Tibial nerve (tissue), 4 donors: ENCODE data around the gene DCAF11. TPM values are rescaled to one million over a fixed set of nuclear protein-coding genes. Genes with fewer than 3 reads are reported as not detected.

Experiments used
- DNase-seq, 2 donors: peaks; one replicate each; pipeline ENCODE4 v3.0.0-alpha.2; 2019; ENCODE audit warnings: low spot score in 2 of 2
- H3K27ac ChIP-seq, 4 donors: fragments of 200-600 bp; sonication (generic) in 3 of 4; one replicate each; pipeline ENCODE4 v1.5.1; 2017 to 2019; ENCODE audit warnings: mild to moderate bottlenecking in 1 of 4
- H3K27me3 ChIP-seq, 2 donors: fragments of 200-600 bp; sonication (generic) in 1 of 2; one replicate each; pipeline versions ENCODE4 v1.5.1 to v1.6.0; 2017 to 2019
- H3K36me3 ChIP-seq, 3 donors: fragments of 200-600 bp; sonication (generic); one replicate each; pipeline ENCODE4 v1.5.1; 2018 to 2019
- H3K4me1 ChIP-seq, 4 donors: fragments of 200-600 bp; sonication (generic) in 3 of 4; one replicate each; pipeline ENCODE4 v1.5.1; 2017 to 2019
- H3K4me3 ChIP-seq, 4 donors: fragments of 200-600 bp; sonication (generic) in 3 of 4; one replicate each; pipeline ENCODE4 v1.5.1; 2017 to 2019; ENCODE audit warnings: mild to moderate bottlenecking in 1 of 4, moderate library complexity in 1 of 4
- H3K9me3 ChIP-seq, 4 donors: fragments of 200-600 bp; sonication (generic) in 3 of 4; one replicate each; pipeline ENCODE4 v1.5.1; 2017 to 2019
- CTCF ChIP-seq, 5 experiments: fragments of 200-600 bp in 3 of 5; fragments of 450-650 bp in 2 of 5; sonication (generic) in 3 of 5; IDR thresholded peaks; one replicate each; pipeline ENCODE4 v1.5.1; 2016 to 2019; ENCODE audit warnings: antibody characterized with exemption in 5 of 5, mild to moderate bottlenecking in 3 of 5, moderate library complexity in 2 of 5
- EP300 ChIP-seq, 2 donors: sonication (generic); formaldehyde crosslinking; IDR thresholded peaks; one replicate each; pipeline ENCODE4 v1.6.1; 2017; ENCODE audit warnings: antibody characterized with exemption in 2 of 2, mild to moderate bottlenecking in 1 of 2
- POLR2A ChIP-seq, 2 donors: fragments of 450-650 bp; IDR thresholded peaks; one replicate each; pipeline ENCODE4 v1.6.1; 2017; ENCODE audit warnings: antibody characterized with exemption in 2 of 2, mild to moderate bottlenecking in 2 of 2, moderate library complexity in 2 of 2
- WGBS, 2 donors: methylation state at CpG; one replicate each; pipeline ENCODE4 v1.1.5; 2018; 5-methylcytosine and 5-hydroxymethylcytosine counted together
- total RNA-seq, 4 donors: library from RNA; depleted of rRNA; stranded (reverse); fragments of >200 nt; gene quantifications; one replicate each; pipeline ENCODE4 v1.1.0, GENCODE V29; 2016

DCAF11 gene
- total RNA-seq, 4 donors from 2014 or later: 68.9 to 126 (median 98.9) TPM

DNA sequence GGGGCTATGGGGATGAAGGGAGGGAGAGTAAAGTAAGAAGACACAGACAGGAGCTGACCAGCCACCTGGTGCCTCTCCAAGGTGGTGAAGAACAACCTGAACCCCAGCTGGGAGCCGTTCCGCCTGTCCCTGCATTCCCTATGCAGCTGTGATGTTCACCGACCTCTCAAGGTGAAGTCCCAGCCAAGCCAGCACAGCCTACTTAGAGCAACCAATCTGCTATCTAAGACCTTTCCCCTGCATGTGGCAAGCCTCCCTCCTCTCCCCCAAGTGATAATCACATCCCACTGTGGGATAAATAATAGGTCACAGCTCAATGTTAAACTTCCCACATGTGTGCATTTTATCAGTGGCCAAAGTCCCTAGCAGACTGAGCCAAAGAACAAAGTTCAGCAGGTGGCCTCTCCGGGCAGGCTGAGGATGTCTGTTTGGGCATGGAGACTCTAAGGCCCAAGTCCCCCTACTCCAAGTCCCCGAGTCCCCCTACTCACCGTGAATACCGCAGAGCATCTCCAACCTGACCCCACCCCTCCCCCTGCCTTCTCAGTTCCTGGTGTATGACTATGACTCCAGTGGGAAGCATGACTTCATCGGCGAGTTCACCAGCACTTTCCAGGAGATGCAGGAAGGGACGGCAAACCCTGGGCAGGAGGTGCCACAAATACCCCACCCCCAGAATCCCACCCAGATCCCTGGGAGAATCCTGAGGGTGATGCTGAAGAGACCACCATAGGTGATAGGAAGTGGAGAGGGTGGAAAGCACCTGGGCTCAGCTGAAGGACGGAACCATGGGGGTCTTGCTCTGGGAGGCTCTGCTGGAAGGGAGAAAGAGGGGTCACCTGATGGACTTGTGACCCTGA lies 39.7 kb upstream of the DCAF11 start:
- no peak for TF ChIP-seq EP300 (IDR thresholded peaks at IDR 0.05)
- TF ChIP-seq CTCF (IDR thresholded peaks at IDR 0.05): no peak
- no peak for TF ChIP-seq POLR2A (IDR thresholded peaks at IDR 0.05)
- WGBS, 2 donors: 74 to 75% methylated on average over 11 of the region's 11 CpGs
- DNase-seq: no peak

GRCh38 chr14:24075485-24076301 lies 38.9 kb upstream of the DCAF11 start:
- DNase-seq: no peak
- Histone ChIP-seq H3K4me3 (no peak overlapping the region), H3K36me3 (no peaks in the 10 kb centered on the region), H3K27me3 (peaks cover 0 to 65% of the 10 kb centered on the region in 2 donors), H3K4me1 (peaks cover 0 to 3% (median under 1%) of the 10 kb centered on the region in 4 donors), H3K27ac (no peak overlapping the region), H3K9me3 (no peaks in the 10 kb centered on the region)
- WGBS, 2 donors: 68 to 76% methylated on average over 11 of the region's 11 CpGs
- TF ChIP-seq POLR2A (IDR thresholded peaks at IDR 0.05): no peak
- no peak for TF ChIP-seq CTCF (IDR thresholded peaks at IDR 0.05)
- no peak for TF ChIP-seq EP300 (IDR thresholded peaks at IDR 0.05)

More for the DNA sequence above, 39.7 kb upstream of the DCAF11 start:
- Histone ChIP-seq H3K4me3 (no peak overlapping the region), H3K4me1 (no peaks in the 10 kb centered on the region), H3K27me3 (peaks cover 0 to 58% of the 10 kb centered on the region in 2 donors), H3K36me3 (no peaks in the 10 kb centered on the region), H3K27ac (no peak overlapping the region), H3K9me3 (no peaks in the 10 kb centered on the region)

DNA sequence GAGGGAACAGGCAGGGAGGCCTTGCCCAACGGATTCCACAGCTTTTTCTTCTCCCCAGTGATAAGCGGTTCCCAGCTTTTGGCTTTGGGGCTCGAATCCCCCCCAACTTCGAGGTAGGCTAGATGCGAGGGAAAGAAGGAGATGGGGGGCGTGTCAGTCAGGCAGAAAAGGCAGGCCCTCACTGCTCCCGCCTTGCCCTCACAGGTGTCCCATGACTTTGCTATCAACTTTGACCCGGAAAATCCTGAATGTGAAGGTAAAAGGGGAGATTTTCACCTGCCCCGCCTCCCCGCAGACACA lies 38.3 kb upstream of the DCAF11 start:
- Histone ChIP-seq H3K27ac (no peak overlapping the region), H3K4me1 (peaks cover 0 to 9% (median 3%) of the 10 kb centered on the region in 4 donors), H3K27me3 (peaks cover 0 to 61% of the 10 kb centered on the region in 2 donors), H3K9me3 (no peaks in the 10 kb centered on the region), H3K4me3 (no peak overlapping the region), H3K36me3 (no peaks in the 10 kb centered on the region)
- 83 to 86% methylated on average over 10 of the region's 10 CpGs for WGBS, 2 donors
- DNase-seq: no peak
- TF ChIP-seq CTCF (IDR thresholded peaks at IDR 0.05): no peak
- no peak for TF ChIP-seq EP300 (IDR thresholded peaks at IDR 0.05)
- TF ChIP-seq POLR2A (IDR thresholded peaks at IDR 0.05): no peak

DNA sequence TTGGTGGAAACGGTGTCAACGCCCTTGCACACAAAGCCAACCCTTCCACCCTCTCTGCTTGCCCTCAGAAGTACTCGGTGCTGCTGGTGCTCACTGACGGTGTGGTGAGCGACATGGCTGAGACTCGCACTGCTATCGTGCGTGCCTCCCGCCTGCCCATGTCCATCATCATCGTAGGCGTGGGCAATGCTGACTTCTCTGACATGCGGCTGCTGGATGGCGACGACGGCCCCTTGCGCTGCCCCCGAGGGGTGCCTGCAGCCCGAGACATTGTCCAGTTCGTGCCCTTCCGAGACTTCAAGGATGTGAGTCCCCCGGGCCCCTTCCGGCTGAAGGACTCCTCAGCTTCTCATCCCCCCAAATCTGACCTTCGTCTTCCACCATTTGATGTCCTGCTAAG lies 37.5 kb upstream of the DCAF11 start:
- 89 to 95% methylated on average over 23 of the region's 23 CpGs for WGBS, 2 donors
- DNase-seq: no peak
- Histone ChIP-seq H3K36me3 (no peaks in the 10 kb centered on the region), H3K4me3 (no peak overlapping the region), H3K27ac (no peak overlapping the region), H3K4me1 (peaks cover 0 to 14% (median 3%) of the 10 kb centered on the region in 4 donors), H3K27me3 (peaks cover 0 to 61% of the 10 kb centered on the region in 2 donors), H3K9me3 (no peaks in the 10 kb centered on the region)
- TF ChIP-seq CTCF (IDR thresholded peaks at IDR 0.05) (no peak), EP300 (IDR thresholded peaks at IDR 0.05) (no peak), POLR2A (IDR thresholded peaks at IDR 0.05) (no peak)

- no peaks in the 10 kb centered on the region for H3K9me3 ChIP-seq
- DNase-seq: no peak
- TF ChIP-seq CTCF (IDR thresholded peaks at IDR 0.05) (no peak), POLR2A (IDR thresholded peaks at IDR 0.05) (no peak), EP300 (IDR thresholded peaks at IDR 0.05) (no peak)
- peaks cover 0 to 14% (median 3%) of the 10 kb centered on the region in 4 donors for H3K4me1 ChIP-seq
- H3K36me3 ChIP-seq: no peaks in the 10 kb centered on the region
- H3K4me3 ChIP-seq: no peak overlapping the region
- no peak overlapping the region for H3K27ac ChIP-seq
- H3K27me3 ChIP-seq: peaks cover 0 to 51% of the 10 kb centered on the region in 2 donors
- WGBS, 2 donors: 63 to 70% methylated on average over 3 of the region's 3 CpGs
These were observed 36.4 kb upstream of the DCAF11 start for GRCh38 chr14:24078146-24078545.
